A549 (cell line): ENCODE data around the gene MLLT3. TPM values are rescaled to one million over a fixed set of nuclear protein-coding genes. Genes with fewer than 3 reads are reported as not detected.

ENCODE experiments used
- ATAC-seq, 2 experiments: fragments of 200-7000 bp in 1 of 2; fragments of >200 bp in 1 of 2; cut with Nextera tagmentation in 1 of 2; cut with Tn5 transposase in 1 of 2; 3 replicates each; pipeline versions ENCODE4 v1.8.0 to v1.9.1; 2018 to 2020; ENCODE audit warnings: mild to moderate bottlenecking in 1 of 2, moderate library complexity in 1 of 2
- CTCF ChIA-PET: fragments of 300-600 bp; sonication (Branson Sonifier 250); formaldehyde crosslinking; extraction: SDS; loops from one replicate; lab custom pipeline; 2021; ENCODE audit warnings: antibody characterized with exemption, inconsistent platforms; lab: Yijun Ruan, JAX
- POLR2A ChIA-PET: fragments of 350-600 bp; formaldehyde crosslinking; extraction: SDS; loops from one replicate; lab custom pipeline; 2021; ENCODE audit warnings: antibody characterized with exemption, inconsistent platforms; lab: Yijun Ruan, JAX
- DNase-seq, 2 experiments: peaks; one replicate each; pipeline versions ENCODE4 v3.0.0 to v3.0.0-alpha.2; 2011 to 2016; ENCODE audit warnings: low read depth in 1 of 2, low spot score in 1 of 2
- FAIRE-seq: peaks from 2 replicates; lab custom pipeline; 2011; peaks lifted over from hg19 to GRCh38; lab: Jason Lieb, UNC
- H3K27ac ChIP-seq, 2 experiments: fragments of >200 bp; sonication (Bioruptor Twin); formaldehyde crosslinking; 3 replicates each; pipeline ENCODE4 v1.5.1; 2016 to 2017
- H3K4me1 ChIP-seq: fragments of >200 bp; sonication (Bioruptor Twin); formaldehyde crosslinking; 3 replicates; pipeline ENCODE4 v1.6.1; 2016
- H3K4me2 ChIP-seq: fragments of >200 bp; sonication (Bioruptor Twin); formaldehyde crosslinking; 3 replicates; pipeline ENCODE4 v1.6.1; 2016
- H3K4me3 ChIP-seq: fragments of >200 bp; sonication (Bioruptor Twin); formaldehyde crosslinking; 3 replicates; pipeline ENCODE4 v1.5.1; 2016
- H3K9me3 ChIP-seq: fragments of >200 bp; sonication (Bioruptor Twin); formaldehyde crosslinking; 3 replicates; pipeline ENCODE4 v1.6.1; 2016
- BHLHE40 ChIP-seq: IDR thresholded peaks from 2 replicates; pipeline ENCODE4 v1.6.1; 2012; ENCODE audit warnings: low read depth, low read length, inconsistent platforms
- CEBPB ChIP-seq, 2 experiments: fragments of >200 bp in 1 of 2; sonication (Bioruptor Twin) in 1 of 2; formaldehyde crosslinking in 1 of 2; IDR thresholded peaks; 2 replicates each; pipeline ENCODE4 v1.6.1; 2012 to 2016
- EHMT2 ChIP-seq: fragments of 200-600 bp; sonication (generic); IDR thresholded peaks from 2 replicates; pipeline ENCODE4 v1.6.1; 2016; ENCODE audit warnings: antibody characterized with exemption, low read depth, mild to moderate bottlenecking, moderate library complexity
- ESRRA ChIP-seq: fragments of 150-350 bp; IDR thresholded peaks from 2 replicates; pipeline ENCODE4 v1.6.1; 2014; ENCODE audit warnings: mild to moderate bottlenecking, low read length, borderline replicate concordance
- FOSB ChIP-seq: fragments of 250-450 bp; sonication (Bioruptor Pico); IDR thresholded peaks from 2 replicates; pipeline ENCODE4 v1.5.0; 2020; ENCODE audit warnings: mild to moderate bottlenecking, moderate library complexity
- FOXS1 ChIP-seq: fragments of 250-450 bp; sonication (Bioruptor Pico); IDR thresholded peaks from 2 replicates; pipeline ENCODE4 v1.5.0; 2020; ENCODE audit warnings: mild to moderate bottlenecking, moderate library complexity
- GATA3 ChIP-seq: IDR thresholded peaks from 2 replicates; pipeline ENCODE4 v1.6.1; 2012; ENCODE audit warnings: borderline replicate concordance
- HEYL ChIP-seq: fragments of 250-450 bp; sonication (Bioruptor Pico); IDR thresholded peaks from 2 replicates; pipeline ENCODE4 v1.8.0; 2021; ENCODE audit warnings: mild to moderate bottlenecking, moderate library complexity
- HOXA7 ChIP-seq: fragments of 250-450 bp; sonication (Bioruptor Pico); IDR thresholded peaks from 2 replicates; pipeline ENCODE4 v1.5.0; 2020; ENCODE audit warnings: mild to moderate bottlenecking, moderate library complexity
- HOXB13 ChIP-seq: fragments of 250-450 bp; sonication (Bioruptor Pico); IDR thresholded peaks from 2 replicates; pipeline ENCODE4 v1.5.0; 2020; ENCODE audit warnings: low read depth, mild to moderate bottlenecking, moderate library complexity
- HOXB5 ChIP-seq: fragments of 250-450 bp; sonication (Bioruptor Pico); IDR thresholded peaks from 2 replicates; pipeline ENCODE4 v1.5.0; 2020; ENCODE audit warnings: mild to moderate bottlenecking, moderate library complexity
- JUNB ChIP-seq: fragments of >200 bp; sonication (Bioruptor Twin); formaldehyde crosslinking; IDR thresholded peaks from 2 replicates; pipeline ENCODE4 v1.6.1; 2016
- MAFK ChIP-seq: fragments of 450-650 bp; IDR thresholded peaks from 2 replicates; pipeline ENCODE4 v1.6.1; 2014; ENCODE audit not compliant: partially characterized antibody
- NFE2L2 ChIP-seq: fragments of 150-350 bp; conservative IDR thresholded peaks from 2 replicates; pipeline ENCODE4 v1.6.1; 2014; ENCODE audit warnings: low read length
- POLR2A ChIP-seq: IDR thresholded peaks from 2 replicates; pipeline ENCODE4 v1.6.1; 2012; ENCODE audit warnings: mild to moderate bottlenecking, low read length
- RARB ChIP-seq: fragments of 250-450 bp; sonication (Bioruptor Pico); IDR thresholded peaks from 2 replicates; pipeline ENCODE4 v1.8.0; 2021; ENCODE audit warnings: mild to moderate bottlenecking, moderate library complexity
- RFX5 ChIP-seq: fragments of 450-650 bp; IDR thresholded peaks from 2 replicates; pipeline ENCODE4 v1.7.1; 2014; ENCODE audit warnings: antibody characterized with exemption, mild to moderate bottlenecking, moderate library complexity
- TP53 ChIP-seq: fragments of 250-450 bp; sonication (Bioruptor Pico); IDR thresholded peaks from 2 replicates; pipeline ENCODE4 v1.5.0; 2021; ENCODE audit warnings: mild to moderate bottlenecking, moderate library complexity
- ZNF302 ChIP-seq: fragments of 250-450 bp; sonication (Bioruptor Pico); IDR thresholded peaks from 2 replicates; pipeline ENCODE4 v1.9.0; 2021; ENCODE audit warnings: inconsistent platforms, mild to moderate bottlenecking, moderate library complexity
- WGBS: methylation state at CpG from one replicate; pipeline ENCODE4 v1.1.6; 2017; ENCODE audit errors: missing lambda C conversion rate; 5-methylcytosine and 5-hydroxymethylcytosine counted together
- polyA plus RNA-seq, 4 experiments: library from polyadenylated mRNA; depleted of rRNA in 3 of 4; stranded (reverse); fragments of >200 nt; fragmentation: RNase III in 1 of 4; extraction: RNeasy Plus Mini Kit Qiagen cat#74134 plus additional on column Dnase treatment in 1 of 4; gene quantifications; 2 replicates in 3 of 4; 3 replicates in 1 of 4; pipeline ENCODE4 v1.2.3, GENCODE V29; 2011 to 2017
- TF ChIP-seq, protein P1 (sequence below): IDR thresholded peaks from 2 replicates; pipeline ENCODE4 v1.6.1; 2012
- TF ChIP-seq, protein P2 (sequence below): fragments of 450-650 bp; IDR thresholded peaks from 2 replicates; pipeline ENCODE4 v1.6.1; 2014; ENCODE audit warnings: antibody characterized with exemption
- TF ChIP-seq, protein P3 (sequence below): fragments of 150-350 bp; IDR thresholded peaks from 2 replicates; pipeline ENCODE4 v1.6.1; 2014; ENCODE audit warnings: low read depth, mild to moderate bottlenecking, low read length
- TF ChIP-seq, protein P4 (sequence below): IDR thresholded peaks from 2 replicates; pipeline ENCODE4 v1.6.1; 2012; ENCODE audit warnings: low read depth, borderline replicate concordance

MLLT3 gene
- polyA plus RNA-seq, 2 of the 4 experiments (the other 2 are of a cell fraction) = 14.3 to 47.6 TPM

DNA sequence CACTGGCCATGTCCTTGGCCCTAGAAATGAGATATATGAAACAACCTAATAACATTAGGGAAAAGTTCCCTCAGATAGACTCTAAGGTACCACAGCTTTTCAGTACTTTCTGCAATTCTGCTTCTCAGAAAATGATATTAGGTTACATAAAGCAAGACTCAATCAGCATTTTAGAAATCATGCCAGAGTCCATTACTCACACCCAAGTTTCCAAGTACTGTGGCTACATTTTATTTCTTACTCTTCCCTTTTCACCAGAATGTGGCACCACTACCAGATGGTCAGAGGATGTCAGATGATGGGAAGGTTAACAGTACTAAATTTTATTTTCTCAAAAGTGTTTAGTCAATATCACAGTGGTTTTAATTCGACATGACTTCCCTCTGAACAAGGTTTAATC lies 217.2 kb downstream of the MLLT3 start:
- Histone ChIP-seq H3K27ac (no peak overlapping the region), H3K4me3 (no peak overlapping the region), H3K9me3 (no peaks in the 10 kb centered on the region), H3K4me2 (no peak overlapping the region), H3K4me1 (peaks cover 30% of the 10 kb centered on the region)
- ChIA-PET CTCF (no interaction called here), POLR2A (no interaction called here)
- FAIRE-seq (no peak), ATAC-seq (no peak), DNase-seq (no peak)
- TF ChIP-seq, protein P1, sequence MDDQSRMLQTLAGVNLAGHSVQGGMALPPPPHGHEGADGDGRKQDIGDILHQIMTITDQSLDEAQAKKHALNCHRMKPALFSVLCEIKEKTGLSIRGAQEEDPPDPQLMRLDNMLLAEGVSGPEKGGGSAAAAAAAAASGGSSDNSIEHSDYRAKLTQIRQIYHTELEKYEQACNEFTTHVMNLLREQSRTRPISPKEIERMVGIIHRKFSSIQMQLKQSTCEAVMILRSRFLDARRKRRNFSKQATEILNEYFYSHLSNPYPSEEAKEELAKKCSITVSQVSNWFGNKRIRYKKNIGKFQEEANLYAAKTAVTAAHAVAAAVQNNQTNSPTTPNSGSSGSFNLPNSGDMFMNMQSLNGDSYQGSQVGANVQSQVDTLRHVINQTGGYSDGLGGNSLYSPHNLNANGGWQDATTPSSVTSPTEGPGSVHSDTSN = no peak
- TF ChIP-seq GATA3 = no peak
- TF ChIP-seq, protein P2, sequence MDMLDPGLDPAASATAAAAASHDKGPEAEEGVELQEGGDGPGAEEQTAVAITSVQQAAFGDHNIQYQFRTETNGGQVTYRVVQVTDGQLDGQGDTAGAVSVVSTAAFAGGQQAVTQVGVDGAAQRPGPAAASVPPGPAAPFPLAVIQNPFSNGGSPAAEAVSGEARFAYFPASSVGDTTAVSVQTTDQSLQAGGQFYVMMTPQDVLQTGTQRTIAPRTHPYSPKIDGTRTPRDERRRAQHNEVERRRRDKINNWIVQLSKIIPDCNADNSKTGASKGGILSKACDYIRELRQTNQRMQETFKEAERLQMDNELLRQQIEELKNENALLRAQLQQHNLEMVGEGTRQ = no peak
- TF ChIP-seq HOXA7 (CRISPR knock-in tag) = no peak
- no peak for TF ChIP-seq CEBPB (IDR thresholded peaks at IDR 0.05)
- no peak for TF ChIP-seq ZNF302 (CRISPR knock-in tag)
- TF ChIP-seq MAFK = no peak
- no peak for TF ChIP-seq POLR2A
- TF ChIP-seq, protein P3, sequence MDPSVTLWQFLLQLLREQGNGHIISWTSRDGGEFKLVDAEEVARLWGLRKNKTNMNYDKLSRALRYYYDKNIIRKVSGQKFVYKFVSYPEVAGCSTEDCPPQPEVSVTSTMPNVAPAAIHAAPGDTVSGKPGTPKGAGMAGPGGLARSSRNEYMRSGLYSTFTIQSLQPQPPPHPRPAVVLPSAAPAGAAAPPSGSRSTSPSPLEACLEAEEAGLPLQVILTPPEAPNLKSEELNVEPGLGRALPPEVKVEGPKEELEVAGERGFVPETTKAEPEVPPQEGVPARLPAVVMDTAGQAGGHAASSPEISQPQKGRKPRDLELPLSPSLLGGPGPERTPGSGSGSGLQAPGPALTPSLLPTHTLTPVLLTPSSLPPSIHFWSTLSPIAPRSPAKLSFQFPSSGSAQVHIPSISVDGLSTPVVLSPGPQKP = no peak
- WGBS = 48% methylated on average over 1 of the region's 1 CpG

DNA sequence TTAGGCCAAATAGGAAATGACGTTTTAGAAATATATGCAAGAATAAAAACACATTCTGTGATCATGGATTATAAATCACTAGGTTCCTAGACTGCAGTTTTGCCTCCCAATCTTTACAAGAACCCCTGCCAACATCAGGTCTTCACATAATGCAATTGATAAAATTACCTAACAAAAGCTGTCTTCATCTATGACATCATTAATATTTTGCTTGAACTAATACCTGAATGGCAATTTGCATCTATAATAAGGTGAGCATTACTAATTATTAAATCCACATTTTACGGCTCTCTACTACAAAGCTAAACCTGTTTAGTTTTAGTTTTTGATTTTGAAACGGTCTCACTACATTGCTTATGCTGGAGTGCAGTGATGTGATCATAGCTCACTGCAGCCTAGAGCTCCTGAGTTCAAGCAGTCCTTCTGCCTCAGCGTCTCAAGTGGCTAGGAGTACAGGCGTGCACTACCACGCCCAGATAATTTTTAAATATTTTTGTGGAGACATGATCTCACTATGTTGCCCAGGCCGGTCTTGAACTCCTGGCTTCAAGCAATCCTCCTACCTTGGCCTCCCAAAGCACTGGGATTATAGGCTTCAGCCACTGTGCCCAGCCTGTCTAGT lies 218.0 kb downstream of the MLLT3 start:
- no peak overlapping the region for H3K4me2 ChIP-seq
- WGBS = 90% methylated on average over 7 of the region's 7 CpGs
- H3K27ac ChIP-seq = no peak overlapping the region
- FAIRE-seq (no peak), ATAC-seq (no peak), DNase-seq (no peak)
- H3K4me1 ChIP-seq = peaks cover 30% of the 10 kb centered on the region
- H3K9me3 ChIP-seq = no peaks in the 10 kb centered on the region
- ChIA-PET CTCF (no interaction called here), POLR2A (interaction anchor here (0.6 kb wide), 1 partner anchor 94 kb away, joined by 4 read pairs; no protein-coding TSS in a partner anchor)
- H3K4me3 ChIP-seq = no peak overlapping the region
- TF ChIP-seq HOXB5 = no peak
- TF ChIP-seq ESRRA = no peak
- no peak for TF ChIP-seq JUNB
- TF ChIP-seq EHMT2 = no peak

DNA sequence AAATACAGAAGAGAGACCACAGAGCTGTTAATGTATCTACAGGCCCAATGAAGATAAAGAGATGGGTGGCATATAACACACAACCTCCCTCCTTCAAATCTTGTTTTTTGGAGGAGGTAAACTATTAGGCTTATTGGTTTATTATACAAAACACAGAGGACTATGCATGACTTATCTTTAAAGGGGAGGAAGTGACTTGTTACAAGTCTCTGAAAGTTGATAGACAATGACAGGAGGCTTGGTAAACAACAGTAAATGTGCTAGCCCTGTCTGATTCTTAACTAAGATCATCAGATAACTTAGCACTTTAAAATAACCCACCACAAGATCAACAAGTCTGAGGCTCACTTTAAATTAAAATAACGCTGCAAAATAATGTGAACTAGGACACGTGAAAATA lies 219.0 kb downstream of the MLLT3 start:
- CTCF ChIA-PET = interaction anchor here (0.6 to 0.7 kb wide), 2 partner anchors 13 to 881 kb away, joined by 3 read pairs; no protein-coding TSS in a partner anchor
- TF ChIP-seq TP53 (CRISPR knock-in tag) = no peak
- TF ChIP-seq FOSB (CRISPR knock-in tag) = no peak
- TF ChIP-seq, protein P4, sequence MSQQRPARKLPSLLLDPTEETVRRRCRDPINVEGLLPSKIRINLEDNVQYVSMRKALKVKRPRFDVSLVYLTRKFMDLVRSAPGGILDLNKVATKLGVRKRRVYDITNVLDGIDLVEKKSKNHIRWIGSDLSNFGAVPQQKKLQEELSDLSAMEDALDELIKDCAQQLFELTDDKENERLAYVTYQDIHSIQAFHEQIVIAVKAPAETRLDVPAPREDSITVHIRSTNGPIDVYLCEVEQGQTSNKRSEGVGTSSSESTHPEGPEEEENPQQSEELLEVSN = no peak
- no peak for TF ChIP-seq RFX5
- no peak for TF ChIP-seq NFE2L2
- no peak for TF ChIP-seq HEYL (CRISPR knock-in tag)
- no peak for TF ChIP-seq HOXB13 (CRISPR knock-in tag)
- no peak for TF ChIP-seq BHLHE40
- no peak for TF ChIP-seq FOXS1 (CRISPR knock-in tag)
- no peak for TF ChIP-seq RARB (CRISPR knock-in tag)
- TF ChIP-seq, protein P3 = no peak
- Histone ChIP-seq H3K4me2 (no peak overlapping the region), H3K4me1 (peaks cover 37% of the 10 kb centered on the region), H3K9me3 (no peaks in the 10 kb centered on the region), H3K4me3 (no peak overlapping the region), H3K27ac (no peak overlapping the region)
- ATAC-seq (no peak), FAIRE-seq (no peak), DNase-seq (no peak)
- POLR2A ChIA-PET = no interaction called here
- WGBS = 87% methylated on average over 2 of the region's 2 CpGs
